DND-41 (cell line): ENCODE results near the gene SLC6A16.

Experiments used
- EZH2 ChIP-seq: IDR thresholded peaks from 3 replicates; pipeline ENCODE4 v1.6.1; 2012; ENCODE audit warnings: borderline replicate concordance, low read depth, mild to moderate bottlenecking, moderate library complexity, low read length, inconsistent platforms; ENCODE audit not compliant: severe bottlenecking
- TF ChIP-seq, protein P1 (sequence below): IDR thresholded peaks from 2 replicates; pipeline ENCODE4 v1.5.1; 2012; ENCODE audit warnings: borderline replicate concordance, low read length, moderate library complexity, mild to moderate bottlenecking; ENCODE audit not compliant: poor library complexity, severe bottlenecking; ENCODE audit errors: extremely low read depth

DNA sequence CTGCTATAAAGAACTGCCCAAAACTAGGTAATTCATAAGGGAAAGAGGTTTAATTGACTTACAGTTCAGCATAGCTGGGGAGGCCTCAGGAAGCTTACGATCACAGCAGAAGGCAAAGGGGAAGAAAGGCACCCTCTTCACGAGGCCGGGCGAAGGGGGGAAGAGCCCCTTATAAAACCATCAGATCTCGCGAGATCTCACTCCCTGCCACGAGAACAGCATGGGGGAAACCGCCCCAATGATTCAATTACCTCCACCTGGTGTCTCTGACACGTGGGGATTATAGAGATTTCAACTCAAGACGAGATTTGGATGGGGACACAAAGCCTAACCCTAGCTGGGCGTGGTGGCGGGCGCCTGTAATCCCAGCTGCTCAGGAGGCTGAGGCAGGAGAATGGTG, 42.8 kb downstream of the SLC6A16 start:
- TF ChIP-seq, protein P1, sequence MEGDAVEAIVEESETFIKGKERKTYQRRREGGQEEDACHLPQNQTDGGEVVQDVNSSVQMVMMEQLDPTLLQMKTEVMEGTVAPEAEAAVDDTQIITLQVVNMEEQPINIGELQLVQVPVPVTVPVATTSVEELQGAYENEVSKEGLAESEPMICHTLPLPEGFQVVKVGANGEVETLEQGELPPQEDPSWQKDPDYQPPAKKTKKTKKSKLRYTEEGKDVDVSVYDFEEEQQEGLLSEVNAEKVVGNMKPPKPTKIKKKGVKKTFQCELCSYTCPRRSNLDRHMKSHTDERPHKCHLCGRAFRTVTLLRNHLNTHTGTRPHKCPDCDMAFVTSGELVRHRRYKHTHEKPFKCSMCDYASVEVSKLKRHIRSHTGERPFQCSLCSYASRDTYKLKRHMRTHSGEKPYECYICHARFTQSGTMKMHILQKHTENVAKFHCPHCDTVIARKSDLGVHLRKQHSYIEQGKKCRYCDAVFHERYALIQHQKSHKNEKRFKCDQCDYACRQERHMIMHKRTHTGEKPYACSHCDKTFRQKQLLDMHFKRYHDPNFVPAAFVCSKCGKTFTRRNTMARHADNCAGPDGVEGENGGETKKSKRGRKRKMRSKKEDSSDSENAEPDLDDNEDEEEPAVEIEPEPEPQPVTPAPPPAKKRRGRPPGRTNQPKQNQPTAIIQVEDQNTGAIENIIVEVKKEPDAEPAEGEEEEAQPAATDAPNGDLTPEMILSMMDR: no peak
- TF ChIP-seq EZH2: no peak
